Neural progenitor cell (in vitro differentiated cells): Measurements from ENCODE around the gene FER1L5.

Experiments
- CTCF ChIP-seq: fragments of 200-600 bp; sonication (generic); IDR thresholded peaks from 2 replicates; pipeline ENCODE4 v1.5.1; 2017; ENCODE audit warnings: antibody characterized with exemption, mild to moderate bottlenecking
- EZH2 ChIP-seq: fragments of 200-600 bp; sonication (generic); IDR thresholded peaks from 2 replicates; pipeline ENCODE4 v1.6.1; 2017; ENCODE audit warnings: antibody characterized with exemption, mild to moderate bottlenecking, moderate library complexity
- EZH2phosphoT487 ChIP-seq: fragments of 200-600 bp; sonication (generic); IDR thresholded peaks from 2 replicates; pipeline ENCODE4 v1.6.1; 2017; ENCODE audit warnings: antibody characterized with exemption

- no peak for TF ChIP-seq CTCF
- no peak for TF ChIP-seq EZH2phosphoT487
- no peak for TF ChIP-seq EZH2
Measured at GRCh38 chr2:96699021-96699420, 56.5 kb downstream of the FER1L5 start.
